ENCODE data around the gene PPFIA2. TPM values are rescaled to one million over a fixed set of nuclear protein-coding genes. Genes with fewer than 3 reads are reported as not detected.

Gene PPFIA2
- total RNA-seq, 1 experiment from 2014 or later, result not detected

- no peaks in the 10 kb centered on the region for H3K27me3 ChIP-seq (ENCODE audit: control insufficient read depth, insufficient read depth, low read length)
- H3K4me3 ChIP-seq (ENCODE audit: low read depth in 2 of 2, low read length in 2 of 2), result no peak overlapping the region
- no peak overlapping the region for H3K27ac ChIP-seq (ENCODE audit: low read length)
- H3K9me3 ChIP-seq (ENCODE audit: control insufficient read depth, insufficient read depth, low read depth, low read length), result no peaks in the 10 kb centered on the region
- ATAC-seq (no peak), DNase-seq (ENCODE audit: low read depth, low spot score) (no peak)
- POLR2A ChIA-PET, result no interaction called here
- CTCF ChIA-PET, result no interaction called here
- H3K4me1 ChIP-seq (ENCODE audit: control insufficient read depth, insufficient read depth, low read length), result no peaks in the 10 kb centered on the region
- no TSS peak for BruUV-seq (replicated peaks)
- TF ChIP-seq CTCF (IDR thresholded peaks at IDR 0.05), result no peak
- no peak for TF ChIP-seq SIN3A (IDR thresholded peaks at IDR 0.05; ENCODE audit: borderline replicate concordance, insufficient read depth, low read depth, low read length)
- TF ChIP-seq POLR2AphosphoS5 (IDR thresholded peaks at IDR 0.05; ENCODE audit: low read depth, low read length), result no peak
- TF ChIP-seq REST (IDR thresholded peaks at IDR 0.05; ENCODE audit: insufficient read depth in 1 of 2, low read depth in 2 of 2, low read length in 1 of 2), result no peak
- no peak for TF ChIP-seq TCF7L2 (IDR thresholded peaks at IDR 0.05; ENCODE audit: low read depth, low read length)
- in situ Hi-C loops (cut with HindIII; ENCODE audit: low pct_unique_long_range_greater_than_20kb, low sequenced_read_pairs), result no loop called here
- no peaks in the 10 kb centered on the region for H3K36me3 ChIP-seq (ENCODE audit: control insufficient read depth, insufficient read depth, low read length)
- intact Hi-C loops (cut with micrococcal nuclease; ENCODE audit: unreplicated experiment), result no loop called here
These were observed 399.4 kb downstream of the PPFIA2 start for GRCh38 chr12:81359736-81360135.

GRCh38 chr12:81354327-81354932 lies 404.7 kb downstream of the PPFIA2 start:
- DNase-seq (ENCODE audit: low read depth, low spot score) (no peak), ATAC-seq (no peak)
- no TSS peak for BruUV-seq (replicated peaks)
- in situ Hi-C loops (cut with HindIII; ENCODE audit: low pct_unique_long_range_greater_than_20kb, low sequenced_read_pairs), result no loop called here
- intact Hi-C loops (cut with micrococcal nuclease; ENCODE audit: unreplicated experiment), result no loop called here
- no peak overlapping the region for H3K27ac ChIP-seq (ENCODE audit: low read length)
- no peaks in the 10 kb centered on the region for H3K36me3 ChIP-seq (ENCODE audit: control insufficient read depth, insufficient read depth, low read length)
- H3K4me3 ChIP-seq (ENCODE audit: low read depth in 2 of 2, low read length in 2 of 2), result peak overlapping the region; percentile 10 to 24; a peak in 3 of 4 replicates
- ChIA-PET POLR2A (no interaction called here), CTCF (no interaction called here)
- H3K9me3 ChIP-seq (ENCODE audit: control insufficient read depth, insufficient read depth, low read depth, low read length), result no peaks in the 10 kb centered on the region
- H3K27me3 ChIP-seq (ENCODE audit: control insufficient read depth, insufficient read depth, low read length), result no peaks in the 10 kb centered on the region
- H3K4me1 ChIP-seq (ENCODE audit: control insufficient read depth, insufficient read depth, low read length), result no peaks in the 10 kb centered on the region
- TF ChIP-seq POLR2AphosphoS5 (IDR thresholded peaks at IDR 0.05; ENCODE audit: low read depth, low read length), result no peak
- no peak for TF ChIP-seq REST (IDR thresholded peaks at IDR 0.05; ENCODE audit: insufficient read depth in 1 of 2, low read depth in 2 of 2, low read length in 1 of 2)
- no peak for TF ChIP-seq SIN3A (IDR thresholded peaks at IDR 0.05; ENCODE audit: borderline replicate concordance, insufficient read depth, low read depth, low read length)
- no peak for TF ChIP-seq CTCF (IDR thresholded peaks at IDR 0.05)
- no peak for TF ChIP-seq TCF7L2 (IDR thresholded peaks at IDR 0.05; ENCODE audit: low read depth, low read length)

Data from Panc1 (cell line).